Suprapubic skin (tissue), 4 donors: ENCODE results near the gene NOSIP. TPM values are rescaled to one million over a fixed set of nuclear protein-coding genes. Genes with fewer than 3 reads are reported as not detected.

Source experiments
- DNase-seq, 2 donors: peaks; one replicate each; pipeline ENCODE4 v3.0.0-alpha.2; 2019; ENCODE audit warnings: low spot score in 2 of 2
- H3K27ac ChIP-seq: fragments of 200-600 bp; sonication (generic); one replicate; pipeline ENCODE4 v1.5.1; 2019
- H3K27me3 ChIP-seq: fragments of 200-600 bp; sonication (generic); one replicate; pipeline ENCODE4 v1.5.1; 2019
- H3K36me3 ChIP-seq: fragments of 200-600 bp; sonication (generic); one replicate; pipeline ENCODE4 v1.5.1; 2019
- H3K4me1 ChIP-seq: fragments of 200-600 bp; sonication (generic); one replicate; pipeline ENCODE4 v1.5.1; 2019
- H3K4me3 ChIP-seq: fragments of 200-600 bp; sonication (generic); one replicate; pipeline ENCODE4 v1.5.1; 2019; ENCODE audit warnings: mild to moderate bottlenecking
- H3K9me3 ChIP-seq: fragments of 200-600 bp; sonication (generic); one replicate; pipeline ENCODE4 v1.5.1; 2019
- EP300 ChIP-seq: sonication (generic); formaldehyde crosslinking; IDR thresholded peaks from one replicate; pipeline ENCODE4 v1.6.1; 2017; ENCODE audit warnings: antibody characterized with exemption
- POLR2A ChIP-seq, 2 donors: fragments of 450-650 bp; IDR thresholded peaks; one replicate each; pipeline ENCODE4 v1.6.1; 2017; ENCODE audit warnings: antibody characterized with exemption in 2 of 2, mild to moderate bottlenecking in 2 of 2, moderate library complexity in 2 of 2
- POLR2AphosphoS5 ChIP-seq, 3 donors: sonication (generic); formaldehyde crosslinking; IDR thresholded peaks; one replicate each; pipeline ENCODE4 v1.6.1; 2017; ENCODE audit warnings: antibody characterized with exemption in 3 of 3
- WGBS: methylation state at CpG from one replicate; pipeline ENCODE4 v1.1.5; 2018; 5-methylcytosine and 5-hydroxymethylcytosine counted together
- total RNA-seq, 4 donors: library from RNA; depleted of rRNA; stranded (reverse); fragments of >200 nt; gene quantifications; one replicate each; pipeline ENCODE4 v1.1.0, GENCODE V29; 2016
- TF ChIP-seq, protein P1 (sequence below), 2 donors: fragments of 200-600 bp in 1 of 2; fragments of 450-650 bp in 1 of 2; sonication (generic) in 1 of 2; IDR thresholded peaks; one replicate each; pipeline ENCODE4 v1.5.1; 2016 to 2019; ENCODE audit warnings: antibody characterized with exemption in 2 of 2, mild to moderate bottlenecking in 1 of 2, moderate library complexity in 1 of 2

NOSIP gene
- total RNA-seq, 4 donors from 2014 or later = 42.5 to 85.6 (median 68.9) TPM

DNA sequence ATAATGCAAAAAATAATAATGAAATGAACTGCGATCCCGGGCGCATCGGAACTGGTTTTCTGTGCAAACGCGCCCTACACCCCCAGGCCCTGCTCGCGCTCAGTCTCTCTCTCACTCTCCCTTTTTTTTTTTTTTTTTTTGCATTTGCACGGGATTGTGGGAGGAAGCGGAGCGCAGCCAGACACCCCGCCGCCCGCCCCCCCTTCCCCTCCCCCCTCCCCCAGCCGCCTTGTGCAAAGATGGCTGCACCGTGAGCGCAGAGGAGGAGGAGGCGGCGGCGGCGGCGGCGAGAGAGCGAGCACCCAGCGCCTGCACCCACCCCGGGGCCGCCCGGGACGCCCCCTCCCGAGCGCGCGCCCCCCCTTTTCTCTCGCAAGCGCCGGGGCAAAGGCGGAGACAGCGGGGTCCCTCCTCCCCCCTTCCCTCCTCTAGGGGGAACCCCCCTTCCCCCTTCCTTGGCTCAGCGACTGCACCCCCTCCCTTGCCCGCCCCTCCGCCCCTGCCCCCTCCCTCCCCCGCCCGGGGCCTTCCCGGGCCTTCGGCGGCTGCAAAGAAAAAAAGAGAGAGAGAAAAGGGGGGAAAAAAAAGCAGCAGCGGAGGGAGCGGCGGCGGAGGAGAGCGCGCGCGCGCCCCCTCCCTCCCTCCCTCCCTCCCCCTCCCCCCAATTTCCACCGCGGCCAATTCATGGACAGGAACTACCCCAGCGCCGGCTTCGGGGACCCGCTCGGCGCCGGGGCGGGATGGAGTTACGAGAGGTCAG is 10.8 kb upstream of the NOSIP start, which contains the start of gene PRR12:
Gene PRR12 (plus strand): TSS at position 212 of the 760 bp plus-strand sequence. CDS start 473 bp downstream, at position 685.
- Histone ChIP-seq H3K27ac (peak within 1 kb of the TSS; percentile 91), H3K4me3 (peak within 1 kb of the TSS; percentile 94), H3K4me1 (peaks cover 37% of the 10 kb centered on the region), H3K36me3 (peaks cover 23% of the 10 kb centered on the region), H3K9me3 (no peaks in the 10 kb centered on the region), H3K27me3 (no peaks in the 10 kb centered on the region)
- no peak for TF ChIP-seq EP300
- TF ChIP-seq POLR2AphosphoS5 (IDR thresholded peaks at IDR 0.05) = no peak
- TF ChIP-seq POLR2A (IDR thresholded peaks at IDR 0.05) = no peak
- TF ChIP-seq, protein P1, sequence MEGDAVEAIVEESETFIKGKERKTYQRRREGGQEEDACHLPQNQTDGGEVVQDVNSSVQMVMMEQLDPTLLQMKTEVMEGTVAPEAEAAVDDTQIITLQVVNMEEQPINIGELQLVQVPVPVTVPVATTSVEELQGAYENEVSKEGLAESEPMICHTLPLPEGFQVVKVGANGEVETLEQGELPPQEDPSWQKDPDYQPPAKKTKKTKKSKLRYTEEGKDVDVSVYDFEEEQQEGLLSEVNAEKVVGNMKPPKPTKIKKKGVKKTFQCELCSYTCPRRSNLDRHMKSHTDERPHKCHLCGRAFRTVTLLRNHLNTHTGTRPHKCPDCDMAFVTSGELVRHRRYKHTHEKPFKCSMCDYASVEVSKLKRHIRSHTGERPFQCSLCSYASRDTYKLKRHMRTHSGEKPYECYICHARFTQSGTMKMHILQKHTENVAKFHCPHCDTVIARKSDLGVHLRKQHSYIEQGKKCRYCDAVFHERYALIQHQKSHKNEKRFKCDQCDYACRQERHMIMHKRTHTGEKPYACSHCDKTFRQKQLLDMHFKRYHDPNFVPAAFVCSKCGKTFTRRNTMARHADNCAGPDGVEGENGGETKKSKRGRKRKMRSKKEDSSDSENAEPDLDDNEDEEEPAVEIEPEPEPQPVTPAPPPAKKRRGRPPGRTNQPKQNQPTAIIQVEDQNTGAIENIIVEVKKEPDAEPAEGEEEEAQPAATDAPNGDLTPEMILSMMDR (IDR thresholded peaks at IDR 0.05) = no peak
- 0% methylated on average over 42 of the region's 66 CpGs for WGBS
- DNase-seq = no peak

DNA sequence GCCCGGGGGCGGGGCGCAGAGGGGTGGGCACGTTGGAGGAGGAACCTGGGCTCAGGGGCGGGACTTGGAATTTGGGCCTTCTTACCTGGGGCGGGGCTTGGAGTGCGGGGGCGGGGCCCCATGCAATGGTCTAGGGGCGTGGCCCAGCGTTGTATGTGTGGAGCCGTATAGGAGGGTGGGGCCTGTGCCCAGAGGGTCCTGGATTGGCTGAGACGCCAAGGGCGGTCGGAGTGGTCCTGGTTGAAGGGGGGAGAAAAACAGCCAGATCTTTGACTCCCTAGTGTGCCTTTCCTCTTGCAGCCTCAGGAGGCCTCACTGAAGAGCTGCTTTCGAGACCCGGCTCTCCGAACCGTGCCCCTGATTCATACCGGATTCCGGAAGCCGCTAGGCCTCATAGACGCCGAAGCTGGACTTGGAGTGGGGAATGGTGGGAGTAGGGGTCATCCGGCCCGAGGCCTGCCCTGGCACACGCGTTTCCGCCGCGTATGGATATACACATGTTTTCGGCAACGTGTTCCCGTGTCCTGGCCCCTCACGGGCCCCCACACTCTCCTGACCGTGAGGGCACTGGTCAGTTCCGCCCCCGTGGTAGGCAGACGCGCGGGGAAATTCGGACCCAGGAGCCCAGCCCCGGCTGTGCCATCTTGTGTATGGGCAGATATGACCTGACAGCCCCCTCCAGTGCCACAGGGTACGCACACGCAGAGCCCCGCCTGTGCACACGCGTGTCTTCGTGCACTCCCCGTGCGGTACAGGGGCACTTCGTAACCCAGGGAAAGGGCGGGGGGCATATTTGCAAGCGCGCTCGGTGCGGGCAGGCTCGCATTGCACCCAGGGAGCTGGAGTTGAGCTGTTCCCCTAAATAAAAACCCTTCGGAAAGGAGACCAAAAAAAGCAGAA is 10.0 kb upstream of the NOSIP start:
- peak overlapping the region; percentile 94 for H3K4me3 ChIP-seq
- peaks cover 14% of the 10 kb centered on the region for H3K36me3 ChIP-seq
- under 1% methylated on average over 38 of the region's 58 CpGs for WGBS
- TF ChIP-seq POLR2AphosphoS5 (IDR thresholded peaks at IDR 0.05) (peak in 1 of 3 donors; percentile 52), POLR2A (IDR thresholded peaks at IDR 0.05) (no peak), EP300 (no peak)
- TF ChIP-seq, protein P1 (IDR thresholded peaks at IDR 0.05) = no peak
- H3K27me3 ChIP-seq = no peaks in the 10 kb centered on the region
- H3K9me3 ChIP-seq = no peaks in the 10 kb centered on the region
- peak overlapping the region; percentile 91 for H3K27ac ChIP-seq
- peaks cover 37% of the 10 kb centered on the region for H3K4me1 ChIP-seq
- peak; percentile 97 to 98 for DNase-seq

DNA sequence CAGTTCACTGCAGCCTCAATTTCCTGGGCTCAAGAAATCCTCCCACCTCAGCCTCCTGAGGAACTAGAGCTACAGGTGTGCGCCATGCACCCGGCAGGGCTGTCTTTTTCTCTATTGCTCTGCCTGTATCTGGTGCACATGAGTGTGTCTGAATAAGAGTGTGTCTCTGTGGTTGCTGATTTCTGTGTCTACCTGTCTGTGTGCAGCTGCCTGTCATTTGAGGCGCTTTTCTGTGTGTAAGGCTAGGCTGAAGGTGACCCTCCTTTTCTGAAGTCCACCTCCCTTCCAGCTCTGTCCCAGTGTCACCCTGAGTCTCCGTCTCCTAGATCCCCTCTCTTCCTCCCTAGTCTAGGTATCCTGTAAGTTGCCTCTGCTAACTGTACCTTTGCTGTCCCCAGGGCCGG is 9.1 kb upstream of the NOSIP start:
- no peak for DNase-seq
- peak overlapping the region; percentile 91 for H3K27ac ChIP-seq
- TF ChIP-seq POLR2AphosphoS5 (IDR thresholded peaks at IDR 0.05) (no peak), EP300 (no peak), POLR2A (IDR thresholded peaks at IDR 0.05) (no peak)
- TF ChIP-seq, protein P1 (IDR thresholded peaks at IDR 0.05) = no peak
- WGBS = 43% methylated on average over 5 of the region's 5 CpGs
- no peaks in the 10 kb centered on the region for H3K27me3 ChIP-seq
- H3K36me3 ChIP-seq = peaks cover 6% of the 10 kb centered on the region
- H3K4me3 ChIP-seq = peak overlapping the region; percentile 94
- peaks cover 37% of the 10 kb centered on the region for H3K4me1 ChIP-seq
- no peaks in the 10 kb centered on the region for H3K9me3 ChIP-seq

DNA sequence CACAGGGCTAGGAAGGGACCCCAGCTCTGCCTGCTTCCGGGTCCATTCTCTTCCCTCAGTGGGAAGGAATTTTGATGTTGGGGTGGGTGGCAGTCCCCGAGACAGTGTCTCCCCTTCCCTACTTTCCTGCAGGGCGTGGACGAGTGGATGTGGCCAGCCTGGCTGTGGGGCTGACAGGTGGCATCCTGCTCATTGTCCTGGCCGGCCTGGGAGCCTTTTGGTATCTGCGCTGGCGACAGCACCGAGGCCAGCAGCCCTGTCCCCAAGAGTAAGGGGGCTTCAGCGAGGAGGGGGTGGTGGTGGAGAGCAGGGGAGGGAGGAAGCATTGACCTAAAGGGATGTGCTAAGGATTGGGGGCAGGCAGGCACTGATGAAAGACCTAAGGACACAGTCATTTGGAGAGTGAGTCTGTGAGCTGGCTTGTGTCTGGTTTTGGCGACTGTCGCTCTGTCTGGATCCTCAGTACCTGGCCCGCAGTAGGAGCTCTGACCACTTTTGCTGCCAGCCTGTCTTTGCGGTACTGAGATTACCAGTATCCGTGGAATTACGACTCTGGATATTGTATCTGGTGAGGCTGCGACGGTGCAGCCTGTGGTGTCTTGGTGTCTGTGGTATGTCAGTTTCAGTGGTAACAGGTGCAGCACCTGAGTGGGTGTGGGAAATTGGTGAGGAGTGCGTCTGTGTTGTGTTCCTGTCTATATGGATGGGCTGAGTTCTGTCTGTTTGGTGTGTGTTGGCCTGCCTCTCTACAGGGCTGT is 8.2 kb upstream of the NOSIP start:
- DNase-seq = no peak
- Histone ChIP-seq H3K36me3 (no peaks in the 10 kb centered on the region), H3K4me3 (no peak overlapping the region), H3K4me1 (peaks cover 28% of the 10 kb centered on the region), H3K27ac (no peak overlapping the region), H3K9me3 (no peaks in the 10 kb centered on the region), H3K27me3 (no peaks in the 10 kb centered on the region)
- 84% methylated on average over 17 of the region's 18 CpGs for WGBS
- TF ChIP-seq POLR2AphosphoS5 (IDR thresholded peaks at IDR 0.05) (no peak), EP300 (no peak), POLR2A (IDR thresholded peaks at IDR 0.05) (no peak)
- TF ChIP-seq, protein P1 (IDR thresholded peaks at IDR 0.05) = no peak
